ENCODE results near the gene OR5B12. TPM values are rescaled to one million over a fixed set of nuclear protein-coding genes. Genes with fewer than 3 reads are reported as not detected.

The OR5B12 gene
- total RNA-seq: not detected

- Histone ChIP-seq H3K36me3 (no peaks in the 10 kb centered on the region), H3K9me3 (no peaks in the 10 kb centered on the region), H3K4me3 (no peak within 1 kb of the TSS), H3K4me1 (no peaks in the 10 kb centered on the region), H3K27me3 (no peaks in the 10 kb centered on the region), H3K27ac (no peak within 1 kb of the TSS)
- TF ChIP-seq POLR2A (IDR thresholded peaks at IDR 0.05) (no peak), CTCF (IDR thresholded peaks at IDR 0.05) (no peak)
- no peak for DNase-seq
These were observed at the start of gene OR5B12 for GRCh38 chr11:58442136-58442535. Gene OR5B12 (minus strand): TSS chr11:58442236. CDS start chr11:58440151, 2,085 bp downstream.

GRCh38 chr11:58490827-58491226 lies 48.8 kb upstream of the OR5B12 start:
- H3K27ac ChIP-seq: no peak overlapping the region
- H3K36me3 ChIP-seq: no peaks in the 10 kb centered on the region
- TF ChIP-seq POLR2A (IDR thresholded peaks at IDR 0.05): no peak
- no peak for DNase-seq
- H3K4me1 ChIP-seq: no peaks in the 10 kb centered on the region
- no peaks in the 10 kb centered on the region for H3K27me3 ChIP-seq
- no peak overlapping the region for H3K4me3 ChIP-seq
- H3K9me3 ChIP-seq: no peaks in the 10 kb centered on the region

GRCh38 chr11:58487170-58487569 lies 45.1 kb upstream of the OR5B12 start:
- Histone ChIP-seq H3K9me3 (no peaks in the 10 kb centered on the region), H3K36me3 (no peaks in the 10 kb centered on the region), H3K27me3 (no peaks in the 10 kb centered on the region), H3K4me3 (no peak overlapping the region), H3K27ac (no peak overlapping the region), H3K4me1 (no peaks in the 10 kb centered on the region)
- TF ChIP-seq POLR2A (IDR thresholded peaks at IDR 0.05): no peak
- no peak for TF ChIP-seq CTCF (IDR thresholded peaks at IDR 0.05)
- no peak for DNase-seq

GRCh38 chr11:58485961-58486360 lies 43.9 kb upstream of the OR5B12 start:
- no peak for TF ChIP-seq CTCF (IDR thresholded peaks at IDR 0.05)
- Histone ChIP-seq H3K27me3 (no peaks in the 10 kb centered on the region), H3K4me3 (no peak overlapping the region), H3K27ac (no peak overlapping the region), H3K4me1 (no peaks in the 10 kb centered on the region), H3K36me3 (no peaks in the 10 kb centered on the region), H3K9me3 (no peaks in the 10 kb centered on the region)
- no peak for DNase-seq

GRCh38 chr11:58471892-58472291 lies 29.9 kb upstream of the OR5B12 start:
- no peak overlapping the region for H3K27ac ChIP-seq
- no peak overlapping the region for H3K4me3 ChIP-seq
- no peaks in the 10 kb centered on the region for H3K27me3 ChIP-seq
- DNase-seq: no peak
- H3K9me3 ChIP-seq: peaks cover 0 to 16% (median 4%) of the 10 kb centered on the region in 4 donors
- no peaks in the 10 kb centered on the region for H3K4me1 ChIP-seq
- TF ChIP-seq POLR2A (IDR thresholded peaks at IDR 0.05) (no peak), CTCF (IDR thresholded peaks at IDR 0.05) (no peak)
- no peaks in the 10 kb centered on the region for H3K36me3 ChIP-seq

- no peak for DNase-seq
- Histone ChIP-seq H3K27ac (no peak overlapping the region), H3K36me3 (no peaks in the 10 kb centered on the region), H3K27me3 (no peaks in the 10 kb centered on the region), H3K9me3 (peaks cover 0 to 6% (median 3%) of the 10 kb centered on the region in 4 donors), H3K4me3 (no peak overlapping the region), H3K4me1 (no peaks in the 10 kb centered on the region)
- no peak for TF ChIP-seq CTCF (IDR thresholded peaks at IDR 0.05)
- no peak for TF ChIP-seq POLR2A (IDR thresholded peaks at IDR 0.05)
These were observed 24.3 kb upstream of the OR5B12 start for GRCh38 chr11:58466293-58466692.

Measured in Peyer's patch (tissue), 4 donors.